ENCODE measurements around the gene SERPINA4. TPM values are rescaled to one million over a fixed set of nuclear protein-coding genes. Genes with fewer than 3 reads are reported as not detected.

The SERPINA4 gene
- total and polyA plus RNA-seq, 2 donors (not counting 1 experiment from before 2014, with no cell fraction given) = not detected

DNA sequence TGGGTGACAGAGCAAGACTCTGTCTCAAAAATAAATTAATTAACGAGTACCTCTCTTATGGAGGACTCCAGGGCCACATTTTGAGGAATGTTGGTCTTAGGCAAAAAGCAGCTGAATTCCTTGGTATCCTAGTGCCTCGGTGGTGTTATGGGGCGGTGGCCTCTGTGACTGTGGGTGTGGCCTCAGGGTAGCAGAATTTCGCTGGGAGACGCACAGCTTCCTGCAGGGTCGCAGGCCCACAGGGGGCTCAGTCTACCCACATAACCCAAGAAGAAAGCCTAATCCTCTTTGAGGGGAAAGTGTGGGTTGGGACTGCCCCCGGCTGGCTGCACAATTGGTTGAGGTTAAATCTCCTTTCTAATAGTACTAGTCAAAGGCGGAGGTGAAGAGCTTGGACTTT, 11.2 kb upstream of the SERPINA4 start:
- H3K4me1 ChIP-seq (ENCODE audit: control insufficient read depth, extremely low read depth, insufficient read depth, low read length) = no peaks in the 10 kb centered on the region
- H2AFZ ChIP-seq (ENCODE audit: low read length) = no peak overlapping the region
- no peaks in the 10 kb centered on the region for H3K79me2 ChIP-seq (ENCODE audit: control insufficient read depth, insufficient read depth, low read length)
- no peak for TF ChIP-seq EZH2 (IDR thresholded peaks at IDR 0.05; ENCODE audit: low read length, missing control alignments)
- TF ChIP-seq, protein P1, sequence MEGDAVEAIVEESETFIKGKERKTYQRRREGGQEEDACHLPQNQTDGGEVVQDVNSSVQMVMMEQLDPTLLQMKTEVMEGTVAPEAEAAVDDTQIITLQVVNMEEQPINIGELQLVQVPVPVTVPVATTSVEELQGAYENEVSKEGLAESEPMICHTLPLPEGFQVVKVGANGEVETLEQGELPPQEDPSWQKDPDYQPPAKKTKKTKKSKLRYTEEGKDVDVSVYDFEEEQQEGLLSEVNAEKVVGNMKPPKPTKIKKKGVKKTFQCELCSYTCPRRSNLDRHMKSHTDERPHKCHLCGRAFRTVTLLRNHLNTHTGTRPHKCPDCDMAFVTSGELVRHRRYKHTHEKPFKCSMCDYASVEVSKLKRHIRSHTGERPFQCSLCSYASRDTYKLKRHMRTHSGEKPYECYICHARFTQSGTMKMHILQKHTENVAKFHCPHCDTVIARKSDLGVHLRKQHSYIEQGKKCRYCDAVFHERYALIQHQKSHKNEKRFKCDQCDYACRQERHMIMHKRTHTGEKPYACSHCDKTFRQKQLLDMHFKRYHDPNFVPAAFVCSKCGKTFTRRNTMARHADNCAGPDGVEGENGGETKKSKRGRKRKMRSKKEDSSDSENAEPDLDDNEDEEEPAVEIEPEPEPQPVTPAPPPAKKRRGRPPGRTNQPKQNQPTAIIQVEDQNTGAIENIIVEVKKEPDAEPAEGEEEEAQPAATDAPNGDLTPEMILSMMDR (conservative IDR thresholded peaks at IDR 0.05 in 1 of 2, IDR thresholded peaks at IDR 0.05 in 1 of 2; ENCODE audit: low read depth in 1 of 2, low read length in 2 of 2) = no peak
- no peaks in the 10 kb centered on the region for H3K27me3 ChIP-seq (ENCODE audit: control insufficient read depth, insufficient read depth, low read length)
- H3K4me3 ChIP-seq (replicated peaks in 1 of 4; ENCODE audit: control extremely low read depth in 1 of 4, insufficient read depth in 1 of 4, low read depth in 3 of 4, low read length in 4 of 4) = no peak overlapping the region
- no peaks in the 10 kb centered on the region for H3K9me3 ChIP-seq (ENCODE audit: control insufficient read depth, insufficient read depth, low read depth, low read length)
- no peaks in the 10 kb centered on the region for H4K20me1 ChIP-seq (ENCODE audit: control insufficient read depth, extremely low read depth, insufficient read depth, low read length)
- H3K4me2 ChIP-seq (ENCODE audit: extremely low read depth, insufficient read depth, low read length) = no peak overlapping the region
- H3K36me3 ChIP-seq (ENCODE audit: control insufficient read depth, insufficient read depth, low read length) = no peaks in the 10 kb centered on the region
- no peak overlapping the region for H3K9ac ChIP-seq (ENCODE audit: insufficient read depth, low read length)
- DNase-seq (ENCODE audit: low read depth in 2 of 2) = no peak
- no peak overlapping the region for H3K27ac ChIP-seq (ENCODE audit: insufficient read depth, low read length)

DNA sequence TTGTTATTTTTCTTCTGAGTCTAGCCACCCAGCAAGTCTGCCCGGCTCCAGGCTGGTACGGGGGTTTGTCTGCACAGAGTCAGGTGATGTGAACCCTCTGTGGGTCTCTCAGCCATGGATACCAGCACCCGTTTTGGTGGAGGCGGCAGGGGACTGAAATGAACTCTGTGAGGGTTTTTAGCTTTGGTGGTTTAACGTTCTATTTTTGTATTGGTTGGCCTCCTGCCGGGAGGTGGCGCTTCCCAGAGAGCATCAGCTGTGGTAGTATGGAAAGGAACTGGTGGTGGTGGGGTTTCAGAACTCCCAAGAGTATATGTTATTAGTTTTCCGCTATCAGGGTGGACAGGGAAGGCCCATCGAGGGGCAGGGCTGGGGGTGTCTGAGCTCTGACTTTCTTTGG, 5.3 kb upstream of the SERPINA4 start:
- H3K4me3 ChIP-seq (replicated peaks in 1 of 4; ENCODE audit: control extremely low read depth in 1 of 4, insufficient read depth in 1 of 4, low read depth in 3 of 4, low read length in 4 of 4) = no peak overlapping the region
- H3K9ac ChIP-seq (ENCODE audit: insufficient read depth, low read length) = no peak overlapping the region
- no peaks in the 10 kb centered on the region for H3K36me3 ChIP-seq (ENCODE audit: control insufficient read depth, insufficient read depth, low read length)
- H3K27me3 ChIP-seq (ENCODE audit: control insufficient read depth, insufficient read depth, low read length) = no peaks in the 10 kb centered on the region
- H2AFZ ChIP-seq (ENCODE audit: low read length) = no peak overlapping the region
- H3K79me2 ChIP-seq (ENCODE audit: control insufficient read depth, insufficient read depth, low read length) = no peaks in the 10 kb centered on the region
- H3K9me3 ChIP-seq (ENCODE audit: control insufficient read depth, insufficient read depth, low read depth, low read length) = no peaks in the 10 kb centered on the region
- no peak for DNase-seq (ENCODE audit: low read depth in 2 of 2)
- TF ChIP-seq, protein P1 (conservative IDR thresholded peaks at IDR 0.05 in 1 of 2, IDR thresholded peaks at IDR 0.05 in 1 of 2; ENCODE audit: low read depth in 1 of 2, low read length in 2 of 2) = no peak
- no peak for TF ChIP-seq EZH2 (IDR thresholded peaks at IDR 0.05; ENCODE audit: low read length, missing control alignments)
- no peak overlapping the region for H3K27ac ChIP-seq (ENCODE audit: insufficient read depth, low read length)
- no peaks in the 10 kb centered on the region for H3K4me1 ChIP-seq (ENCODE audit: control insufficient read depth, extremely low read depth, insufficient read depth, low read length)
- no peak overlapping the region for H3K4me2 ChIP-seq (ENCODE audit: extremely low read depth, insufficient read depth, low read length)
- H4K20me1 ChIP-seq (ENCODE audit: control insufficient read depth, extremely low read depth, insufficient read depth, low read length) = no peaks in the 10 kb centered on the region

DNA sequence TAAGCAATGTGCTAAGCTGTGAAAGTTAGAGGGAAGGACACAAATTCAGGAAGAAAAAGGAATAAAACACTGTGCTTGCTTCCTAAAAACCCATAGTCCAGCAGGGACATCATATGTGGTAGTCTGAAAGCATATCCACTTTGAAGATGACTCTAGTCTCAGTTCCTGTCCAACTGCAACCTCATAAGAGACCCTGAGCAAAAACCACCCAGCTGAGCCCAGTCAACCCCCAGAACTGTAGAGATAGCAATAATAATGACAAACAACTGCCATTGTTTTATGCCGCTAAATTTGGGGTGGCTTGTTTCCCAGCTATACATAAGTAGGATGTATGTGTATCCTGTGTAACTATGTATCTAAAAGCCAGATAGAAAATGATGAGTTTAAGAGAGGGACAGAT, 3.9 kb upstream of the SERPINA4 start:
- no peak overlapping the region for H3K4me2 ChIP-seq (ENCODE audit: extremely low read depth, insufficient read depth, low read length)
- no peaks in the 10 kb centered on the region for H3K27me3 ChIP-seq (ENCODE audit: control insufficient read depth, insufficient read depth, low read length)
- H3K4me1 ChIP-seq (ENCODE audit: control insufficient read depth, extremely low read depth, insufficient read depth, low read length) = no peaks in the 10 kb centered on the region
- H3K9ac ChIP-seq (ENCODE audit: insufficient read depth, low read length) = no peak overlapping the region
- no peaks in the 10 kb centered on the region for H3K79me2 ChIP-seq (ENCODE audit: control insufficient read depth, insufficient read depth, low read length)
- no peak for DNase-seq (ENCODE audit: low read depth in 2 of 2)
- H3K27ac ChIP-seq (ENCODE audit: insufficient read depth, low read length) = no peak overlapping the region
- H4K20me1 ChIP-seq (ENCODE audit: control insufficient read depth, extremely low read depth, insufficient read depth, low read length) = no peaks in the 10 kb centered on the region
- no peaks in the 10 kb centered on the region for H3K9me3 ChIP-seq (ENCODE audit: control insufficient read depth, insufficient read depth, low read depth, low read length)
- no peak overlapping the region for H3K4me3 ChIP-seq (replicated peaks in 1 of 4; ENCODE audit: control extremely low read depth in 1 of 4, insufficient read depth in 1 of 4, low read depth in 3 of 4, low read length in 4 of 4)
- H2AFZ ChIP-seq (ENCODE audit: low read length) = no peak overlapping the region
- no peaks in the 10 kb centered on the region for H3K36me3 ChIP-seq (ENCODE audit: control insufficient read depth, insufficient read depth, low read length)
- no peak for TF ChIP-seq EZH2 (IDR thresholded peaks at IDR 0.05; ENCODE audit: low read length, missing control alignments)
- TF ChIP-seq, protein P1 (conservative IDR thresholded peaks at IDR 0.05 in 1 of 2, IDR thresholded peaks at IDR 0.05 in 1 of 2; ENCODE audit: low read depth in 1 of 2, low read length in 2 of 2) = no peak

Data from fibroblast of lung (primary cell).